DMS 273 treated with DMSO at 0.1 percent for 48 hours (cell line): ENCODE measurements around the gene APOC4.
A peak's percentile ranks its signal among the peaks of the same experiment; 100 is the strongest.
"Not testable (repeated sequence)": the region's sequence is repeated elsewhere in the genome, so short reads cannot be mapped to it uniquely, and the experiment has no call there.

Source experiments
- DNase-seq: peaks from one replicate; lab custom pipeline; 2025; lab: John Stamatoyannopoulos, UW

Gene APOC4

DNA sequence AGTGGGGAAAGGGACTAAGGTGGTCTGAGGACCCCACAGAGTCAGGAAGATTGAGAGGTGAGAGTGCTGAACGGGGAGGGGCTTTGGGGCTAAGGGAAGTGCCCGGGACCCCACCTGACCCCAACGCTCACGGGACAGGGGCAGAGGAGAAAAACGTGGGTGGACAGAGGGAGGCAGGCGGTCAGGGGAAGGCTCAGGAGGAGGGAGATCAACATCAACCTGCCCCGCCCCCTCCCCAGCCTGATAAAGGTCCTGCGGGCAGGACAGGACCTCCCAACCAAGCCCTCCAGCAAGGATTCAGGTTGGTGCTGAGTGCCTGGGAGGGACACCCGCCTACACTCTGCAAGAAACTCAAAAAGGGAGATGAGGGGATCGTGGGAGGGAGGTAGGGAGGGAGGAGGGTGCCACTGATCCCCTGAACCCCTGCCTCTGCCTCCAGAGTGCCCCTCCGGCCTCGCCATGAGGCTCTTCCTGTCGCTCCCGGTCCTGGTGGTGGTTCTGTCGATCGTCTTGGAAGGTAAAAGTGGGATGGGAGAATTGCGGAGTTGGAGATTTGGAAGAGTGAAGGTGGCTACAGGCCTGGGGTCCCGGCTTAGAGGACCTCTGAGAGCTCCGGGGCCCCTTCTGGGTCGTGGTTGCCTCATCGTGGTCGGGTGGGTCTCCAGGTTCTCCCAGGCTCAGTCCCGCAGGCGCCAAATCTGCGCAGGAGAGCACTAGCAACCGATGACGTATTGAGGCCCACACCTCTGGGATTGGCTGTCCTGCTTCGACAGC is 27.4 kb upstream of the APOC4 start, which contains the start of gene APOC1:
Gene APOC1 (plus strand): TSS at position 176 of the 774 bp plus-strand sequence. CDS start 284 bp downstream, at position 460.
- DNase-seq, result peak; percentile 85

DNA sequence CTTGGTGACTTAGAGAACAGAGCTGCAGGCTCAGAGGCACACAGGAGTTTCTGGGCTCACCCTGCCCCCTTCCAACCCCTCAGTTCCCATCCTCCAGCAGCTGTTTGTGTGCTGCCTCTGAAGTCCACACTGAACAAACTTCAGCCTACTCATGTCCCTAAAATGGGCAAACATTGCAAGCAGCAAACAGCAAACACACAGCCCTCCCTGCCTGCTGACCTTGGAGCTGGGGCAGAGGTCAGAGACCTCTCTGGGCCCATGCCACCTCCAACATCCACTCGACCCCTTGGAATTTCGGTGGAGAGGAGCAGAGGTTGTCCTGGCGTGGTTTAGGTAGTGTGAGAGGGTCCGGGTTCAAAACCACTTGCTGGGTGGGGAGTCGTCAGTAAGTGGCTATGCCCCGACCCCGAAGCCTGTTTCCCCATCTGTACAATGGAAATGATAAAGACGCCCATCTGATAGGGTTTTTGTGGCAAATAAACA is 17.8 kb upstream of the APOC4 start:
- no peak for DNase-seq

DNA sequence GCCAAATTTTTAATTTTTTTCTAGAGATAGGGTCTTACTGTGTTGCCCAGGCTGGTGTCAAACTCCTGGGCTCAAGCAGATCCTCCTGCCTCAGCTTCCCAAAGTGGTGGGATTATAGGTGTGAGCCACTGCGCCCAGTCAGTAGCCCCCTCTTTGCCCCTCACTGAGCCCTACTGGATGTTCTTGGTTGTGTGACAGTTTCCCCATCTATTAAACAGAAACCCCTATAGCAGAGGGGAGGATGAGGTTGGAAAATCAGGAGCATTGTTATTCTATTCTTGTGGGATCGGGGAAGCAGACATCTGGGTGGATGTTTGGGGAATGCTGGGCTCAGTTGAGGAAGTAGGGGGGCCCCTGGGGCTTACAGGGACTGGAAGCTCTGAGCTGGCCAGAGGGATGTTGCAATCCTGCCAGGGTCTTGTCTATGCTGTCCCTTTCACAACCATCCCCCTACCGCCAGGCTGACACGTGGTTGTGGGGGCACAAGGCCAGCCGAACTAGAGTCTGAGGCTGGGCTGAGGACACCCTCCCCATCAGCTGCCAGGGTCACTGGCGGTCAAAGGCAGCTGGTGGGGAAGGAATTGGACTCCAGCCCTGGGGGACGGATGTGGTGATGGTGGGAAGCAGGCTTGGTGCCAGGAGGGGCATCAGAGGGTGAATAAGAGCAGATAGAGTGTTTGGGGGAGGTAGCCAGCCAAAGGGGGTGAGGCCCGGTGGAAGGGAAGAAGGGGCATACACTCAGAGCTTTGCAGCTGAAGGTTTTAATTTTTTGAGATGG is 16.7 kb upstream of the APOC4 start:
- peak; percentile 53 for DNase-seq

DNA sequence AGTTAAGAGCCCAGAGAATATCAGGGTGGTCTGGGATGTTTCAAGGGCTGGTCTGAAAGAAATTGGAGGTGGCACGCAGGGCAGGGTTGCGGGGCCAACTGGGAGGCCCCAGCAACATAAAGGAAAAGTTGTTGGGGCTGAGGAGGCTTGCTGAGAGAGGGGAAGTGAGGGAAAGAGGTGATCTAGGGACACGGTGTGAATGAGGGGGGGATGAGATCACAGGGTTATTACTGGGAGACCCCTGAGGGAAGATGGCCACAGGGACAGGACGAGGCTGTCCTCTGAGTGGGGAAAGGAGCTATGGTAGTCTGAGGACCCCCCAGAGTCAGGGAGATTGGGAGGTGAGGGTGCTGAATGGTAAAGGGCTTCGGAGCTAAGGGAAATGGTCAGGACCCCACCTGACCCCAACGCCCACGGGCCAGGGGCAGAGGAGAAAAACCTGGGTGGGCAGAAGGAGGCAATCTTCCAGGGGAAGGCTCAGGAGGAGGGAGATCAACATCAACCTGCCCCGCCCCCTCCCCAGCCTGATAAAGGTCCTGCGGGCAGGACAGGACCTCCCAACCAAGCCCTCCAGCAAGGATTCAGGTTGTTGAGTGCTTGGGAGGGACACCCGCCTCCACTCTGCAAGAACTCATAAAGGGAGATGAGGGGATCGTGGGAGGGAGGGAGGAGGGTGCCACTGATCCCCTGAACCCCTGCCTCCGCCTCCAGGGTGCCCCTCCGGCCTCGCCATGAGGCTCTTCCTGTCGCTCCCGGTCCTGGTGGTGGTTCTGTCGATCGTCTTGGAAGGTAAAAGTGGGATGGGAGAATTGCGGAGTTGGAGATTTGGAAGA is 15.6 kb upstream of the APOC4 start:
- not testable (repeated sequence) for DNase-seq

DNA sequence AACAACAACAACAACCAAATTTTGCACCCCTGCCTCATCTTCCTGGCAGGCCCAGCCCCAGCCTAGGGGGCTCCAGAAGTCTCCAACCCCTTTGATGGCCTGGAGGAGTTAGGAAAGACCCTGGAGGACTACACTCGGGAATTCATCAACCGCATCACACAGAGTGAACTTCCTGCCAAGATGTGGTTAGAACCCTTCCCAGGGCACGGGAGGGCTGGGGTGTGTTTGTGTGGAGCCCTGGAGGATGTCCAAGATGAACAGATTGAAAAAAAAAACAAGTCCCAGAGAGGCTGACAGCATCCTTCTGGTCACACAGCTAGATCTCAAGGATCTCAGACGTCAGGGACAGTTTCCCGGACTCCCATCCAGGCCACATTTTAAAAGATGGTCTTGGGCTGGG is 14.3 kb upstream of the APOC4 start:
- DNase-seq, result peak; percentile 17

DNA sequence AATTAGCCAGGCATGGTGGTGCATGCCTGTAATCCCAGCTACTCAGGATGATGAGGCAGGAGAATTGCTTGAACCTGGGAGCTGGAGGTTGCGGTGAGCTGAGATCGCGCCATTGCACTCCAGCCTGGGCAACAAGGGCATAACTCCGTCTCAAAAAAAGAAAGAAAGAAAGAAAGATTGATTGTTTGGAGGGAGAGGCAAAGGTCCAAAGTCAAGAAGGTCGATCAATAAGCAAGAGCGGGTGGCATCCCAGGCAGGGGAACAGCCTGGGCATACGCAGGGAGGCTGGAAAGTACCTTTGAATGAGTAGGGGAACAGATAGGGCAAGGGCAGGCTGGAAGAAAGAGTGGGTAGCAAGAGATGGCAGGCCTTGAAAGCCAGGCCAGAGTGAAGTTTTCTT is 11.9 kb upstream of the APOC4 start:
- DNase-seq, result no peak

DNA sequence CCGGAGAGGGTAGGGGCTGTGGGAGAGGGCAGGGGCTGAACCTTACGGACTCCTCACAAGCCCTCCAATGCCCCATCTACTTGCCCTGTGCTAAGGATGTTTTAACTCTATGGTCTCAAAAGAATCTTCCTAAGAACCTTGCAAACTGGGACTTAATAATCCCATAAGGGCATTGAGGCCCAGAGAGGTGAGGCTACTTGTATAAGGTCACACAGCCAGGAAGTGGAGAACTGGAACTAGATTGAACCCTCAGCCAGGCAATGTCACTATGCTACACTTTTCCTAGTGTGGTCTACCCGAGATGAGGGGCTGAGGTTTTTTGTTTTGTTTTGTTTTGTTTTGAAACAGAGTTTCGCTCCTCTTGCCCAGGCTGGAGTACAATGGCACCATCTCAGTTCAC is 10.5 kb upstream of the APOC4 start:
- no peak for DNase-seq

DNA sequence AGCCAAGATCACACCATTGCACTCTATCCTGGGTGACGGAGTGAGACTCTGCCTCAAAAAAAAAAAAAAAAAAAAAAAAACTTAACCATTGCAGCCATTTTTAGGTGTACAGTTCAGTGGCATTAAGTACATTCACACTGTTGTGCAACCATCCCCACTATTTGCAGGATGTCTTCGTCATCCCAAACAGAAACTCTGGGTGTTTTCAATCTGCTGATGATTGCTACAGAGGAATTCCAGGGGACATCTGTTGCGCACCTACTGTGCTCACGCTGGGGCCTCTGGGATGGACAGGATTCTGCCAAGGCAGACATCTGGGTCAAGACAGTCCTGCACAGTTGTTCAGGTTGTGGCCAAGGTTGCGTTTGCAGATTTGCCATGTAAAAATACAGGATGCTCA is 2.4 kb upstream of the APOC4 start:
- DNase-seq, result no peak

DNA sequence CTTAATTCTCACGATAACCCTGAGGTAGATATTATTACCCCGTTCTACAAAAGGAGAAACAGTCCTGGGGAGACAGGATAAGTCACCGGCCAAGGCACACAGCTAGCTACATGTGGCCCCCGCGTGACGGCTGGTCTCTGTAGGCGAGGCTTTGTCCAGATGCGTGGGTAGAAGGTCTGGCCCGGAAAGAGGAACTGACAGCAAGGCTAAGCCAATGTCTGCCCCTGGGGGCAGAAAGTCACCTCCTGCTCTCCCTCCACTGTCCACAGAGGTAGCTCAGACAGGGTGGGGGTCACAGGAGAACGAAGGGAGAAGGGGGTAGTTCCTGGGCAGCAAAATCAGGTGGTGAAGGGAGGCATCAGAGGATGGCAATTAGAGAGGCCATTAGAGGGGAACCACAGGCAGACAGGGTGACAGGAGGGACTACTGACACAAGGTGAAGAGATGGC is 1.8 kb downstream of the APOC4 start:
- no peak for DNase-seq

DNA sequence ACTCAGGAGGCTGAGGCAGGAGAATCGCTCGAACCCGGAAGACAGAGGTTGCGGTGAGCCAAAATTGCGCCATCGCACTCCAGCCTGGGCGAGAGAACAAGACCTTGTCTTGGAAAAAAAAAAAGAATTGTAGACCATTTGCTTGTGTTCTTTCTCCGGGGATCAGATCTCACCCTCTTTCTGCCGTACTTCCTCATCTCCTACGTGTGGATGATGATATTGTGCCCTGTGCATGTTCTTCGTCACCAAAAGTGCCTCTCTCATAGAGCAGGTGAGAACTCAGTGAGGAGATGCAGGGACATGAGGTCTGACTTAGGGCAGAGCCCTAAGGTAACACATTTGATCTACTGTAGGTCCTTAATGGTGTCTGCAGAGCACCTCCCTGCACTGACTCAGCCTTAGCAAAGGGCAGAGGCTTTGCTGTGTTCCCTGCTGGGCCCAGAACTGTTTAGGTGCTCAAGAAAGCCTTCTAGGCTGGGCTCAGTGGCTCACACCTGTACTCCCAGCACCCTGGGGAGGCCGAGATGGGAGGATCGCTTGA is 5.1 kb downstream of the APOC4 start:
- DNase-seq, result no peak

DNA sequence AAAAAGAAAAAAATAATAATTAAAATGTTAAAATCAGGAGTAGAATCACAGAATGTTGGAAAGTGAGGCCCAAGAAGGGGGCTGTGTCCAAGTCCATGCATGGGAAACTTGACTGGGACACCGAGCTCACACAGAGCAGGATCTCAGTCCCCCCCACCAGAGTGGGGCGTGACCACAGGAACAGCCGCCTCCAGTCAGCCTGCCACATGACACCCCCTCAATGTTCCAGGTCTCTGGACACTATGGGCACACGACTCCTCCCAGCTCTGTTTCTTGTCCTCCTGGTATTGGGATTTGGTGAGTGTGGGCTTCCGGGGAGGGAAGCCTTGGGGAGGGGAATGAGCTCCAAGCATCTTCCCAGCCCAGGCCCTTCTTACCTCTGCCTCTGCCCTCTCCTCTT is 6.2 kb downstream of the APOC4 start:
- no peak for DNase-seq

DNA sequence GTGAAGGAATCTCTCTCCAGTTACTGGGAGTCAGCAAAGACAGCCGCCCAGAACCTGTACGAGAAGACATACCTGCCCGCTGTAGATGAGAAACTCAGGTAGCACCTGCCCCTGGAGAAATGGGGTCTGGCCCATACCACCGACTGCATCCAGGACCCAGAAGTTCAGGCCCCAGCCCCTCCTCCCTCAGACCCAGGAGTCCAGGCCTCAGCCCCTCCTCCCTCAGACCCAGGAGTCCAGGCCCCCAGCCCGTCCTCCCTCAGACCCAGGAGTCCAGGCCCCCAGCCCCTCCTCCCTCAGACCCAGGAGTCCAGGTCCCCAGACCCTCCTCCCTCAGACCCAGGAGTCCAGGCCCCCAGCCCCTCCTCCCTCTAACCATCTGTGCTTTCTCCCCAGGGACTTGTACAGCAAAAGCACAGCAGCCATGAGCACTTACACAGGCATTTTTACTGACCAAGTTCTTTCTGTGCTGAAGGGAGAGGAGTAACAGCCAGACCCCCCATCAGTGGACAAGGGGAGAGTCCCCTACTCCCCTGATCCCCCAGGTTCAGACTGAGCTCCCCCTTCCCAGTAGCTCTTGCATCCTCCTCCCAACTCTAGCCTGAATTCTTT is 6.8 kb downstream of the APOC4 start:
- peak; percentile 22 for DNase-seq

DNA sequence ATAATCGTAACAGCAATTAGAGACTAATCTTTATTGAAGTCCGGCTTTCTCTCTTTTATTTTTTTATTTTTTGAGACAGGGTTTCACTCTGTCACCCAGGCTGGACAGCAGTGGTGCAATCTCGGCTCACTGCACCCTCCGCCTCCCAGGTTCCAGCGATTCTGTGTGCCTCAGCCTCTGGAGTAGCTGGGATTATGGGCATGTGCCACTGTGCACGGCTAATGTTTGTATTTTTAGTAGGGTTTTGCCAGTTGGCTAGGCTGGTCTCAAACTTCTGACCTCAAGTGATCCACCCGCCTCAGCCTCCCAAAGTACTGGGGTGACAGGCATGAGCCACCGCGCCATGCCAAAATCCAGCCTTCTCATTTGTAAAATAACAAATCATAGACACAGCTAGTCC is 7.5 kb downstream of the APOC4 start:
- DNase-seq, result no peak

DNA sequence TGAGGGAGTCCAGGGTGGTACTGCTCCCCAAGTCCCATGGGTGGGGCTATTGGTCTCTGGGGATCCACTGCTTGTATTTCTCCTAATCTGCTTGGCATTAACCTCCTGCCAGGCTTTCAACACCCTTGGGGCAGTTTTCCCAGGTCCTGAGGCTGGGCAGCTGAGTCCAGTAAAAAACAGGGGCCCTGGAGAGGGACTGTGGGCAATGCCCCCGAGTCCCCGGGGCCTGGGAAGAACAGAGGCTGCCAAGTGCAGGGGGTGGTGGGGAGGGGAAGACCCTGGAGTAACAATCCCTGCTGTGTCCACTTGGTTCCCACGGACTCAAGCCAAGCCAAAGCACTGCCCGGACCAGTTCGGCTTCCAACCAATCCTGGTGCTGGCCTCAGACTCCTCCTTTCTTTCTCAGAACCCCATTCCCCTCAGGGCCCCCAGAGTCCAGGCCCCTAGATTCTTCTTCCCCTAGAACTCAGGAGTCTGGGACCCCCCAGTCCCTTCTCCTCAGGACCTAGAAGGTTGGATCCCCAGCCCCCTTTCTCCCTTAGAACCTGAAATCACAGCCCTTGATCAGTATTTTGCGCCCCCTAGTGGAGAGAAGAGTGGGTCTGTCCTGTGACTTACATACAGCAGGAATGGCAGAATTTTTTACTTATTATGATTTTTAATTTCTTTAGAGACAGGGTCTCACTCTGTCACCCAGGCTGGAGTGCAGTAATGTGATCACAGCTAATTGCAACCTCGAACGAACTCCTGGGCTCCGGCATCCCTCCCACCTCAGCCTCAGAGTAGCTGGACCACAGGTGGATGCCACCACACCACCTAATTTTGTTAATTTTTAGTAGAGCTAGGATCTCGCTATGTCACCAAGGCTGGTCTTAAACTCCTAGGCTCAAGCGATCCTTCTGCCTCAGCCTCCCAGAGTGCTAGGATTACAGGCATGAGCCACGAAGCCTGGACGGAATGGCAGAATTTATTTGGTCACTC is 9.4 kb downstream of the APOC4 start:
- peak; percentile 39 for DNase-seq

DNA sequence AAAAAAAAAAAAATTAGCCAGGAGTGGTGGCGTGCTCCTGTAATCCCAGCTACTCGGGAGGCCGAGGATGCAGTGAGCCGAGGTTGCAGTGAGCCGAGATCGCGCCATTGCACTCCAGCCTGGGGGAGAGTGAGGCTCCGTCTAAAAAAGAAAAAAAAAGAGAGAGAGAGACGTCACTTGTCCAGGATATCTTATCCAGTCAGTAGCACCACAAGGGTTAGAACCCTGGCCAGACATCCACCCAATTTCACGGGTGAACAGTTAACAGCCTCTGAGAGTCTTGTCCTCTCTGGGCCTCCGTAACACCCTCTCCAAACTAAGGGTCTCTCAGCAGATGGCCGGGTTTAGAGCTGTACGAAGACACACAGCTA is 12.2 kb downstream of the APOC4 start:
- no peak for DNase-seq

DNA sequence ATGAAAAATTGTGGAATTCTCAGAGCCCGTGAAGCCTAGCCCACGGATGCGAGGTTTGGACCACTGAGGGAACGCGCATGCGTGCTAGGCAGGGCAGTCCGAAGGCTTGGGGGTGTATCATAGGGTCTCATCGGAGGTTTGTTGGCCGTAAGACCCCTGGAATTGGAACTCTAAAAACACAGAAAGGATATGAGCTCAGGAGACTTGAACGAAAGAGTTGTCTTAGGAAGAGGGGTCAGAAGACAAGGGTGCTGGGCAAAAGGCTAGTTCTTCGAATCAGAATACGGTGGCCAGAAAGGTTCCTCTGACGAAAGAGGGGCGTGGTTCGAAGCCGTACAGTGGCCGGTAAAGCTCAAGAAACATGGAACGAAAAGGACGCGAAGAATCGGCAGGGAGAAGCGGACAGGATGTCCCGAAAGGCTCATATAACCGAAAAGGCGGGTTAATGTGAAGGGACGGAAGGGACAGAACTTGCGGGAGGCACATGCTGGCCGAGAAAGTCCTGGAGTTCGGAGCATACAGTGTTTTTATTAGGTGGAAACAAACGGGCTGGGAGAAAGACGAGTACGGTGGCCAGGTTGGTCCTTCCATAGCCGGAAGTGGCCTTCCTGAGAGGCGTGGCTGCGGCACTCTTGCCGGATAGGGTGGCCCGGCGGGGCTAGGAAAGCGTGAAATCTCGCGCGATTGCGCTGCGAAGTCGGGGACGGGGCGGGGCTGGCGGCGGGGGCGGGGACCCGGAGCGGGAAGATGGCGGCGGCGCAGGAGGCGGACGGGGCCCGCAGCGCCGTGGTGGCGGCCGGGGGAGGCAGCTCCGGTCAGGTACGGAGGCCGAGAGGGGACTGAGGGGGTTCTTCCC is 12.8 kb downstream of the APOC4 start, which contains the start of gene CLPTM1:
Gene CLPTM1 (plus strand): TSS at position 732 of the 856 bp plus-strand sequence. CDS start 16 bp downstream, at position 748.
- peak; percentile 95 for DNase-seq

DNA sequence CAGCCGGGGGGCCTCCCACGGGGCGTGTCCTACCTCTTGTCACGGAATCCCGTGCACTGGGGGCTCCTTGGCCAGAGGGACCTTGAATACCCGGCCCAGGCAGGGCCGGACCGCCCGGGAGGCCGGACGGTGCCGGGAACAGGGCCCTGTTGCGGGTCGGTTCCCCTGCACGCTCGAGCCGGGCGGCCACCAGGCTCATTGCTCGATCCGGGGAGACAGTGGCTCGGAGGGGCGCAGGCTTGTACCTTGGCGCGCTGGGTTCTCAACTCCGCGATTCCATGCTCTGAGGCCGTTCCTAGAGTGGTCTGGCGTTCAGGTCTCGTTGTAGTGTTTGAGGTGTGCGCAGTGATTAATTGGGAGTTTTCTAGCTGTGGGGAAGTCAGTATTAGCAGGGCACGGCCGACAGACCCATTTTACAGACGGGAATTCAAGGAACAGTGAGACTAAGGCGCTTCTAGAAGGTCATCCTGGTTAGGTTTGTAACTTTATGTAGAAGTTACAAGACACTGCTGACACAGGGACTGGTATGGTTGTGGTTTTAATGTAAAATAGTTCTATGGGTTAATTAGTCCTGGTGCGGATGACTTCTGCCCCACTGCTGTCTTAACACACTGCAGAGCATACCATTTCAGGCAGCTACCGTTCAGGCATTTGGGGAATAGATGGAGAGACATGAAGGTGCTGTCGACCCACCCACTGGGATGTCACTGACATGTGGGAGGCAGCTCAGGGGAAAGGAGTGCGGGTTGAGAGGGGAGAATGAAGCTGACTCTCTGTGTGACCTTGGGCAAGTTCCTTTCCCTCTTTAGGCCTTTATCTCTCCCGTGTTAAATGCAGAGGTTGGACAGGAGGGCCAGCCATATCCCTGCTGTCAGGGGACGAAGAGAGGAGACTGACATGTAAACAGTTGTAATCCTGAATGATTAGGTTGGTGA is 13.7 kb downstream of the APOC4 start:
- no peak for DNase-seq

DNA sequence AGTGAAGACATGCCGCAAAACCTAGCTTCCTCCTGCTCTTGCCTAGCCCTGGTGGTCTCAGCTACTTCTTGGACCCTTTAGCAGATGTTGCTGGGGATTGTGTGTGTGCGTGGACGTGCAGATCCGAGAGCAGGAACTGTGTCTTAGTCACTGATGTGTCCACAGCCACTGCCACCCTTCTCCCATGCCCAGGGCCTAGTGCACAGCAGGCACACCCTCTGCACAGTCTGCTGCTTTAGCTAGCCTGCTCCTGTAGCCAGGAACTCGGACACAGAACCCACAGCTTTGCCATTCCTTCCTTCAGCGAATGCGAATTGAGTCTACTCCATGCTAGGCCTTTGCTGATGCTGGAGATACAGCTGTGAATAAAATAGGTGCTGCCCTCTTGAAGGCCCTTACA is 15.5 kb downstream of the APOC4 start:
- DNase-seq, result no peak
